Measurements from ENCODE around the gene CCSER1. TPM values are rescaled to one million over a fixed set of nuclear protein-coding genes. Genes with fewer than 3 reads are reported as not detected.
A peak's percentile ranks its signal among the peaks of the same experiment; 100 is the strongest.

Gene CCSER1
- total RNA-seq, 1 donor from 2014 or later, result 11.9 TPM

DNA sequence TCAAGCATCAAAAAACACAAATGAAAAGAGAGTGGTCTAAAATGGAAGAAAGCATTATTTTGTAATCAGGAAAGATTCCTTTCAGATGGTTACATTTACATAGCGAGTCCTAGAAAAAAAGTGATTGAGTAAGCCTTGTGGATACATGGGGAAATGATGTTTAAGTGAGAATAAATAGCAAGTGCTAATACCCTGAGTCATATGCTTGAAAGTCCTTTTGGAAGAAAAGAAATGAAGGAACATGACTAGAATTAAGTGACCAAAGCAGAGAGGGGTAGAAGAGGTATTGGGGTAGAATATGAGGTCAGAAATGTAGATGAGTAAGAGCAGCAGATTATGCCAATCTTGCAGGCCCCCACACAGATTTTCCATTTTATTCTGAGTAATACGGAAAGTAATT, 1361.8 kb downstream of the CCSER1 start:
- Mint-ChIP-seq H3K27ac (ENCODE audit: unreplicated experiment) (no peak overlapping the region), H3K36me3 (ENCODE audit: low read depth) (no peaks in the 10 kb centered on the region), H3K4me3 (no peak overlapping the region), H3K9me3 (no peaks in the 10 kb centered on the region), H3K4me1 (no peaks in the 10 kb centered on the region), H3K27me3 (ENCODE audit: low read depth) (no peaks in the 10 kb centered on the region)
- no peak for DNase-seq (ENCODE audit: low read depth, low spot score)
- TF ChIP-seq, protein P1, sequence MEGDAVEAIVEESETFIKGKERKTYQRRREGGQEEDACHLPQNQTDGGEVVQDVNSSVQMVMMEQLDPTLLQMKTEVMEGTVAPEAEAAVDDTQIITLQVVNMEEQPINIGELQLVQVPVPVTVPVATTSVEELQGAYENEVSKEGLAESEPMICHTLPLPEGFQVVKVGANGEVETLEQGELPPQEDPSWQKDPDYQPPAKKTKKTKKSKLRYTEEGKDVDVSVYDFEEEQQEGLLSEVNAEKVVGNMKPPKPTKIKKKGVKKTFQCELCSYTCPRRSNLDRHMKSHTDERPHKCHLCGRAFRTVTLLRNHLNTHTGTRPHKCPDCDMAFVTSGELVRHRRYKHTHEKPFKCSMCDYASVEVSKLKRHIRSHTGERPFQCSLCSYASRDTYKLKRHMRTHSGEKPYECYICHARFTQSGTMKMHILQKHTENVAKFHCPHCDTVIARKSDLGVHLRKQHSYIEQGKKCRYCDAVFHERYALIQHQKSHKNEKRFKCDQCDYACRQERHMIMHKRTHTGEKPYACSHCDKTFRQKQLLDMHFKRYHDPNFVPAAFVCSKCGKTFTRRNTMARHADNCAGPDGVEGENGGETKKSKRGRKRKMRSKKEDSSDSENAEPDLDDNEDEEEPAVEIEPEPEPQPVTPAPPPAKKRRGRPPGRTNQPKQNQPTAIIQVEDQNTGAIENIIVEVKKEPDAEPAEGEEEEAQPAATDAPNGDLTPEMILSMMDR (conservative IDR thresholded peaks at IDR 0.05), result no peak

DNA sequence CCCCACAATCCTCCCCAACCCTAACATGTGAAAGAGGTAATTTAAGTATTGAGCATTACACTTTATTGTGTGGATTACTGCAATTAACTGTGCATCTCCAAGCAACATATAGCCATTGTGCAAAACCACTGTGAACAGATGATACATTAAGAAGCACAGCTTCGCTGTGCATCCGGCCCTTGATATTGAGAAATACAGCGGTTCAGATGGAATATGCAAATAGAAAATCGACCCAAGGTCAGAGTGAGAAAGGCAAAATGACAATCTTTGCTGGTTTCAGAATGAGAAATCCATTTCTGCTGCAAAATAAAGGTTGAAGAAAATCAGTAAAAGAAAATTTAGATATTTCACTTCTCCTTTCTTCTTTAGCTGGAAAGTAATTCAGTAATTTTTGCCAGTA, 1370.7 kb downstream of the CCSER1 start:
- H3K9me3 Mint-ChIP-seq, result no peaks in the 10 kb centered on the region
- H3K27me3 Mint-ChIP-seq (ENCODE audit: low read depth), result no peaks in the 10 kb centered on the region
- H3K36me3 Mint-ChIP-seq (ENCODE audit: low read depth), result no peaks in the 10 kb centered on the region
- no peak overlapping the region for H3K4me3 Mint-ChIP-seq
- TF ChIP-seq, protein P1 (conservative IDR thresholded peaks at IDR 0.05), result no peak
- H3K27ac Mint-ChIP-seq (ENCODE audit: unreplicated experiment), result no peak overlapping the region
- DNase-seq (ENCODE audit: low read depth, low spot score), result no peak
- no peaks in the 10 kb centered on the region for H3K4me1 Mint-ChIP-seq

DNA sequence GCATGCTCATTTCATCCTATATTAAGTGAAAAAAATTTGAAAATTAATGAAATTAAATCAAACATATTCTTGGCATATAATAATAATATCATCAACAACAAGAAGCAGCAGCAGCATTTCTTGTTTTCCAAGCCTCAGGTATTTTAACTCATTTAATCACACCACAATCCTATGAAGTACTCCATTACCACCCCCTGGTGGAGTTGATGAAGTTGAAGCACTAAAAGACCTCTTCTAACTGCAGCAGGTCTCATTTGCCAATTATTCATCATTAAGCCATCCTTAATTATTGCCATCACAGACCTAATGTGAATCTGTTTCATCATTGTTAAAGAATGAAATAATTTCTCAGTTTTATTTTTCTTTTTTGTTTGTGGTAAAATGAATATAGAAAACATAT, 1375.2 kb downstream of the CCSER1 start:
- no peak for DNase-seq (ENCODE audit: low read depth, low spot score)
- no peaks in the 10 kb centered on the region for H3K4me1 Mint-ChIP-seq

DNA sequence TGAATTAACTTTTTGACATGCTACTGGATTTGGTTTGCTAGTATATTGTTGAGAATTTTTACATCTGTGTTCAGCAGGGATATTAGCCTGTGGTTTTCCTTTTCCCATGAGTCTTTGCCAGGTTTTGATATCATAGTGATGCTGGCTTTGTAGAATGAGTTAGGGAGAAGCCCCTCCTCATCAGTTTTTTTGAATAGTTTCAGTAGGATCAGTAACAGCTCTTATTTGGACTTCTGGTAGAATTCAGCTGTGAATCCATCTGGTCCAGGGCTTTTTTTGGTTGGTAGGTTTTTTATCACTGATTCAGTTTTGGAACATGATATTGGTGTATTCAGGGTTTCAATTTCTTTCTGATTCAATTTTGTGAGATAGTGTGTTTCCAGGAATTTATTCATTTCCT, 1386.1 kb downstream of the CCSER1 start:
- Mint-ChIP-seq H3K27ac (ENCODE audit: unreplicated experiment) (no peak overlapping the region), H3K36me3 (ENCODE audit: low read depth) (peaks cover 7% of the 10 kb centered on the region), H3K4me1 (no peaks in the 10 kb centered on the region), H3K4me3 (no peak overlapping the region), H3K27me3 (ENCODE audit: low read depth) (no peaks in the 10 kb centered on the region), H3K9me3 (peaks cover 11% of the 10 kb centered on the region)
- TF ChIP-seq, protein P1 (conservative IDR thresholded peaks at IDR 0.05), result no peak
- DNase-seq (ENCODE audit: low read depth, low spot score), result no peak

More for the DNA sequence above, 1375.2 kb downstream of the CCSER1 start:
- H3K27ac Mint-ChIP-seq (ENCODE audit: unreplicated experiment), result no peak overlapping the region
- no peaks in the 10 kb centered on the region for H3K9me3 Mint-ChIP-seq
- no peaks in the 10 kb centered on the region for H3K27me3 Mint-ChIP-seq (ENCODE audit: low read depth)
- no peaks in the 10 kb centered on the region for H3K36me3 Mint-ChIP-seq (ENCODE audit: low read depth)
- H3K4me3 Mint-ChIP-seq, result no peak overlapping the region
- TF ChIP-seq, protein P1 (conservative IDR thresholded peaks at IDR 0.05), result peak; percentile 56

DNA sequence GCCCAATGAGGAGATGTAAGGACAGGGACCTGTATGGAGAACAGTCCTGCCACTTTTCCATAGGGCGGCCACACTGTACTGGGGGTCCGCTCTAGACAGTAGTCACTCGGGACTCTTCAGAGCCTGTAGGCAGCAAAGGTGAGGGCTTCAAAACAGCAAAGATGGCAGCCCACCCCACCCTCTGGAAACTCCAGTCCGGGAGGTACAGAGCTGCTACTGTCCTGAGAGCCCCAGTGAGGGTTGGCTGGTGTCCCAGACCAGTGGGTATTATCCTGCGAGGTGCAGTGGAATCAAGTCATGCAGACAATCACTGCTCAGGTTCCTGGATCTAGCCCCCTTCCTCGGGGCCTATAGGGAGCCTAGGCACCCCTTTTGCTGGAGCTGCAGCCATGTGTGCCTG, 1392.0 kb downstream of the CCSER1 start:
- Mint-ChIP-seq H3K27ac (ENCODE audit: unreplicated experiment) (no peak overlapping the region), H3K36me3 (ENCODE audit: low read depth) (peaks cover 6% of the 10 kb centered on the region), H3K4me3 (no peak overlapping the region), H3K9me3 (peaks cover 6% of the 10 kb centered on the region), H3K27me3 (ENCODE audit: low read depth) (no peaks in the 10 kb centered on the region), H3K4me1 (no peaks in the 10 kb centered on the region)
- TF ChIP-seq, protein P1 (conservative IDR thresholded peaks at IDR 0.05), result no peak
- no peak for DNase-seq (ENCODE audit: low read depth, low spot score)

DNA sequence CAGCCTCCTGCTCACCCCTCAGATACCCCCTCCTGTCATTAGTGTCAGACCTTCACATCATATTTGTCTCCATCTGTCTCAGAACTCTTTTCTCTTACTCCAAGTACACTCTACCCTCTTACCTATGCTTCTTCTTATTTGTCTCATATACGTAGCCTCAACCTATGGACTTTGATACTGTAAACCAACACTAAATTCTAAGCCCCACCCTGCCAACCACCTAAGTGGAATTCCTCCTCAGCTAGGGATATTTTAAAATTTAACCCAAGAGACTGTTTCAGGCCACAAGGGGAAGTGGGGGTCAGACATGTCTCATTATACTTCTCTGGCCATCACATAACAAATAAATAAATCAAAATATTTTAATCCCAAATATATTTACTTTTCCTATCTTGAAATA, 1398.4 kb downstream of the CCSER1 start:
- H3K36me3 Mint-ChIP-seq (ENCODE audit: low read depth), result peaks cover 3% of the 10 kb centered on the region
- H3K4me1 Mint-ChIP-seq, result no peaks in the 10 kb centered on the region

More for the DNA sequence above, 1398.4 kb downstream of the CCSER1 start:
- Mint-ChIP-seq H3K9me3 (no peaks in the 10 kb centered on the region), H3K27me3 (ENCODE audit: low read depth) (no peaks in the 10 kb centered on the region), H3K4me3 (no peak overlapping the region), H3K27ac (ENCODE audit: unreplicated experiment) (no peak overlapping the region)
- DNase-seq (ENCODE audit: low read depth, low spot score), result no peak
- TF ChIP-seq, protein P1 (conservative IDR thresholded peaks at IDR 0.05), result no peak
